Stimulated activated CD4-positive, alpha-beta T cell treated with anti-CD3 and anti-CD28 coated beads, TNF-alpha, amount 100 ng/mL, for 48 hours (primary cell): ENCODE results near the gene EPB41L4B.
"Not testable (repeated sequence)": the region's sequence is repeated elsewhere in the genome, so short reads cannot be mapped to it uniquely, and the experiment has no call there.

Experiments used
- DNase-seq, 3 donors: peaks; one replicate each; pipeline ENCODE4 v3.0.0-alpha.2; 2020; ENCODE audit warnings: low read depth in 3 of 3

EPB41L4B gene

GRCh38 chr9:109244179-109245132 lies 76.4 kb downstream of the EPB41L4B start:
- peak; percentile 23 to 48 (median 25) for DNase-seq

DNA sequence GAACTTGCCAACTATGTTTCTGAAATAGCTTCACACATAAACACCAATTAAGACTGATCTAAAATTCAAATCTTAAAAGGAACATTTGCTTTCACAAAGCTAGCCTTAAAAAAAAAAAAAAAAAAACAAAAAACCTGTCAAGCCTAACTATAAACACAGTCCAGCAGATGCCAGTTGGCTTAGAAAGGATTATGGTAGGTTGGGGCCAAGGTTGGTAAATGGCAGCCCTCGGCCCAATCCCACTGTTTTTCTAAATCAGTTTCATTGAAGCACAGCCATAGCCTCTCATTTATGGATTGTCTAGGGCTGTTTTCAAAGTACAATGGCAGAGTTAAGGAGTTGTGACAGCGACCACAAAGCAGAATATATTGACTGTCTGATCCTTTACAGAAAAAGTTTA lies 78.1 kb downstream of the EPB41L4B start:
- no peak for DNase-seq

DNA sequence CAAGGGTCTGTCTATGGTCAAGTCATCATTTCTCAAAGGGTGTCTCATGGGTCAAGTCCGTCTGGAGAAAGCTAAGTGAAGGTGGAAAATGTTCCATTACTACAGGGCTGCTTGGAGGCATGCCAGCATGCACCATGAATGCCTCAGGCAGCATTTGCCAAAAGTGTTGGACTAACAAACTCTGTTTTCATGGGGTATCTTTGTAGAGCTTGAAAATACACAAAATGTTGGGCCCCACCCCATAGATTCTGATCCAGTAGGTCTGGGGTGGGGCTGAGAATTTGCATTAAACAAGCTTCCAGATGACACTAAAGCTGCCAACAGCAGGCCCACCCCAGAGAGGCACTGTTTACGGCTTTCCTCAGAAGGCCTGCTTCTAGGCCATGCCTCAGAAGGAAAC lies 78.8 kb downstream of the EPB41L4B start:
- no peak for DNase-seq

DNA sequence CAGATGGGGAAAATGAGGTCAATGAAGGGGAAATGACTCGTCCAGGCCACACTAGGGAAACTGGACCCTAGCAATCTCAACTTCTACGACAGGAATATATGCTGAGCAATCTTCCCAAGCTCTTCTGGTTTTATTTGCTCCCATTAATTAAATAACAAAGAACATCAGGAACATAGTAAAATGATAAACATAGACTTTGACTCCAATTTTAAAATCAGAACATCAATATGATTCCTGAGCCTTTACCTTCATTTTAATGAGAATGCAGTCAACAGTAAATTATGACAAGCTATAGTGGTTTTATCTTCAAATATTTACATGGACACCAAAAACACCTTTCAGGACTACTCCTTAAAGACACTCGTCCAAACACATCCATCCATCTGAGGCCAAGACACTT lies 79.7 kb downstream of the EPB41L4B start:
- DNase-seq: no peak

DNA sequence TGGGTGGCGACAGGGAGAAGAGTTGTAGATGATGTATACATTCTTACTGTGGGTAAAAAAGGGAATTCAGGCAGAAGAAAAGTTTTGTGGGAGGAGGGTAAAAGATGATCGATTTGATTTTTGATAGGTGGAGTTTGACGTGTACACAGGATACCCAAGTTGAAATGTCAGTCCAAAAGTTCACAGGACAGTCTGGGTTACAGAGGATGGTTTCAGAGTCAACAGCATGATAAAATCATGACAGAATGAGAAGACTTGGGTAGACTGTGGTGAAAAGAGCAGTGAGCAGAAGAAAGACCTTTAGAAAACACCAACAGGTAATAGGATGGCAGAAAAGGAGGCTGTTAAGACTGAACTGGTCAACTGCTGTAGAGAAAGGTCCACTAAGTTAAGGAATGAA lies 81.6 kb downstream of the EPB41L4B start:
- no peak for DNase-seq

- no peak for DNase-seq
Measured at GRCh38 chr9:109238655-109239054, 82.2 kb downstream of the EPB41L4B start.

DNA sequence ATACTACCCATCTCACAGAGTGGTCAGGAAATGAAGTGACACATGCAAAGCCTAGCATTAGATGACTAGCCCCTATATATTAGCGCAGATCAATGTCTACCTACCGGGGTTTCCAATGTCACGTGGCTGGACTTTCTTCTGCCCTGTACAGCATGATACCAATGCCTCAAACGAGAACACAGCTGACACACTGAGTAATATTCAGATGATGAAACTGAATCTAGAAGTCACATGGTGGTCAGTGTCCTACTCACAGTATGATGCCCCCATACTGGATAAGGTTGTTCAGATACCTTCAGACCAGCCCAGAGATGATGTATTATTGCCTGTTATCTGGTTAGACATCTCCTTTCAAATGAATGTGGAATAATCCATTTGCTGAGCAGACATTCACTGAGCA lies 82.7 kb downstream of the EPB41L4B start:
- no peak for DNase-seq

DNA sequence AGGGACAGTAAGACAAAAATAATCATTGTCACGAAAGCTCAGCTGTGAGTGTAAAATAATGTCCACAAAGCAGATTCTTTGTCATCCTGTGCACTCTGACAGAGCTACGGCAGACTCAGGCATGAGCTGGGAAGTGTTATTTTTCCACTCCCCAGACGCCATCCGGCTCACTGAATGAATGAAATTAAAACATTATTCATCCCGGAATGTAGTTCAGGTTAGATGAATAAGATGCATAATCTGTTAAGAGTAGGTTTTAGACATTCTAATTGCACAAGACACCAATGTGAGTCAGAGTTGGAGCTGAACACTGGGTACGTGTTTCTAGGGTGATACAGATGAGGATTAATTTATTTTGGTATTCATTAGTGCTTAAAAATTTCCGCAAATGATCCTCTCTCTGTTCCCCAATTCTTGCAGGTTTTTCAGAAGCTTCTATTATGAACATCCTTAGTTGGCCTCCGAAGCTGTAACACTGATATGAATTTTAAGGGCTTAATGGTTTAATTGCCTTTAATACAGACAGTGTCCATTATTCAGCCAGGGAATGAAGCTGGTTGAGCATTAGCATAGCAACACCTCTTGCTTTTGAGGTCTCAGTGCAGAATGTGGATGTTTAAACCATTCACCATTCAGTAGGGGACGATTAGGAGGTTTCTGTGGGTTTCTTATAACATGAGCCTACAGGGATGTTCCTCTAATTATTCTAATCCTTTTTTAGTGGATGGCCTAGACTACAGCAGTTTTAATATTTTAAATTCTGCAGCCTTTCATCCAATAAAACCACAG lies 88.2 kb downstream of the EPB41L4B start:
- DNase-seq: no peak

GRCh38 chr9:109231593-109231992 lies 89.3 kb downstream of the EPB41L4B start:
- DNase-seq: no peak

DNA sequence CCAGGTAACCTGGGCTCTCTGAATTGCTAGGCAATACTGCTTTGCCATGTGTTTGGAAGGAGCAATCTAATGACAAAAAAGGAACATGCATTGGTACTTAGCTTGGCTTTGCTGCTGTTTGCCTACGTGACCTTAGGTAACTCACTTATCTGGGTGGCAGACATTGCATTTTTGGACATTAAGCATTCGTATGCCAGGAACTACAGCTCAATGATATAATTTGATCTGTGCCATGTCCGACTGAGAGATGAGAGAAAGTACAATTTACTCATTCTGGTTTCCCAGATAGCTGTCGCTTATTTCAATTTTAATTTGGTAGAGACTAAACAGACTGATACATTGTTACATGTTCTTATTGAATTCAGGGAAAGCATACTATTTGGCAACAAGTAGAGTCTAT lies 90.6 kb downstream of the EPB41L4B start:
- no peak for DNase-seq

- DNase-seq: no peak
Measured at GRCh38 chr9:109229682-109230081, 91.2 kb downstream of the EPB41L4B start.

DNA sequence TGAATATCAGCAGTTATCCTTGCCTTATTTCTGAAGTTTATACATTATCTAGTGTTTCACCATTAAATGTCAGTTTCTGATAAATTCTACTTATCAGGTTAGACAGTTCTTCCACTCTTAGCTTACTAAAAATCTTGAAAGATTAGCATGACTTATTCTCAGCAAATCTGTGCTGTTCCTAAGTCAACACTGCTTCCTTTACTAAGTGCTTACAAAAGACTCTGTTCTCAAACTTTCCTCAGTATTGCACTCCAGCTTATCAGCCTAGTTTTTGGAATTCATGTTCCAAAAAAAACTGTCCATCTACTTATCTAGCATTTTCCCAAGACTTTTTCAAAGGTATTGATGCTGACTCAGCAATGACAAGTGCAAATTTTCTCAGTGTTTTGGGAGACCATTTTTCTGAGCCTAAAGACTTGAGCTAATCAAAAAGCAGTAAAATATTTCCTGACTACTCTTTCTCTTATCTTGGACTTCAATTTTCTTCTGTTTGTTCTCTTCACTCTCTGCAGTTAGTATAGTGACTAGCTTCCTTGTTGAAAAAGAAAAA lies 92.7 kb downstream of the EPB41L4B start:
- no peak for DNase-seq

- DNase-seq: no peak
Measured at GRCh38 chr9:109225629-109226028, 95.2 kb downstream of the EPB41L4B start.

GRCh38 chr9:109224751-109225150 lies 96.1 kb downstream of the EPB41L4B start:
- DNase-seq: no peak

DNA sequence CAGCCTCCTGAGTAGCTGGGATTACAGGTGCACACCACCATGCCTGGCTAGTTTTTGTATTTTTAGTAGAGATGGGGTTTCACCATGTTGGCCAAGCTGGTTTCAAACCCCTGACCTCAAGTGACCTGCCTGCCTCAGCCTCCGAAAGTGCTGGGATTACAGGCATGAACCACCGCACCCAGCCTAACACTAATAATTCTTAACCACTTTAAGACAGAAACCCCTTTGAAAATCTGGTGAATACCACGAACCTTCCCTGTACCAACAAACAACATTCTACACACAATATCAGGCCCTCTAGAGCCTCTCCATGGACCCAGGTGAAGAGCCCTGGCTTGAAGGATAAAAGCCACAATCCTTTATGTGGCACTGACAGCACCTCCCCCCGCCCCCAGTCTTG lies 102.6 kb downstream of the EPB41L4B start:
- DNase-seq: not testable (repeated sequence)

DNA sequence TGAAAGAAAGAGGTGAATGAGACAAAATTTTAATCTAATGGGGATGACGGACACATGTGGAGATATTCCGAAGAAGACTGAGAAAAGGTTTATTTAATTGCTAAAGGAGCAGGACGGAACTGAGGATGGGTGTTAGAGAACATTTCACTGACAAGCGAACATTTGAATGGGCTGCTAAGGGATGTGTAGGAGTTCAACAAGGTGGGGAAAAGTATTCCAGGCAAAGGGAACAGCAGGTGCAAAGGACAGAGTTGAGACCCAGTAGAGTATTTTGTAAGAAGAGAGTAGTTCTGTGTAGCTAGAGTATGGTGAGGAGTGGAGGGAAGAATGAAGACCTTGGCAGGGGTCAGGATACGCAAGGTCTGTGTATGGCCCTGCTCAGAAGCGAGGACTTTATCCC lies 106.4 kb downstream of the EPB41L4B start:
- DNase-seq: no peak

DNA sequence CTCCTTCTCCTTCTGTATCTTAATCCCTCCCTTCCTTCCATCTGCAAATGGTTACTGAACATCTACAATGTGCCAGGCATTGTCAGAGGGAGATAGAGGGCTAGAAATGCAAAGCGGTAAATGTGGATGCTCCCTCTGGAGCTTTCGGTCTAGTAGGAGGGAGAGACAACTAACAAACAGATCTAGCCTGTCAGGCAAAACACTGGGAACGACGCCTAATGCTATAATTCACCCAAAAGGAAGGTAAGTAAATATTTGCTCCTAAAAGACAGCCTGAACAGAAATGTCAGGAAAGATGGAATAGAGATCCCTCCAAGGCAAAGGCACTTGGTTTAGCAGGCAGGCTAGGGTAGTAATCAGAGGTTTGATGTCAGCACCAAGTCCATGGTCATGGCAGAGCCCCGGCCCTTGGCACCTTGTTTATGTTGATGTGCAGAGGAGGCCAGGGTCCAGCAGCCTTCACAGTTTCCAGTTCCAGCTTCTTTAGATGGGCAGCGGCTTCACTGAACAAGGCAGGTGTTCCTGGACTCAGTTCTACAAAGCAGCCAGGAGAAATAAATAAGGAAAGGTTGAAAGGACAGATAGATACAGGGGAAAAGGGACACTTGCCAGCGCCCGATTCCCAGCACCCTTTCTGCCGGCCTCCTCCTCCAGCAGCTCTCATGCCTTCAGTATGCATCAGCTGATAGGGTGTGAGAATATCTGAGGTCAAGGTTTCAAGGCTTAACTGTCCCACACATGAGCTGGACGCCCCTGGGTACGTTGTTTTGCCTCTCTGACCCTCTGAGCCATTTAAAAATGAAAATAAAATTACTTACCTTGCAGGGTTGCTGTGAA lies 107.4 kb downstream of the EPB41L4B start:
- DNase-seq: no peak

DNA sequence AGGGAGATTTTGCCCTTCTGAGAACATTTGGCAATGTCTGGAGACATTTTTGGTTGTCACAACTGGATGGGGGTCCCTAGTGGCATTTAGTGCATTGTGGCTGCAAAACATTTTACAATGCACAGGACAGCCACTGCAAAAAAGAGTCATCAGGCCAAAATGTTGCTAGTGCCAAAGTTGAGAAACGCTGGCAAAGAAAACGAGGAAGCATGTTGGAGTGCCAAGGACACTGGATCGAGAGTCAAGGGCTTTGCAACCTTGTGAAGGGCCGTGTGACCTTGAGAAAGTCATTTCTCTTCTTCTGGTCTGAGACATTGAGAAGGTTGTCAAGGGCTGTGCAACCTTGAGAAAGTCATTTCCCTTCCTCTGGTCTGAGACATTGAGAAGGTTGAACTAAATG lies 108.1 kb downstream of the EPB41L4B start:
- no peak for DNase-seq

- DNase-seq: no peak
Measured at GRCh38 chr9:109206670-109207069, 114.2 kb downstream of the EPB41L4B start.

- no peak for DNase-seq
Measured at GRCh38 chr9:109205526-109205925, 115.3 kb downstream of the EPB41L4B start.

GRCh38 chr9:109203761-109204360 lies 117.0 kb downstream of the EPB41L4B start:
- no peak for DNase-seq
